Keratinocyte (primary cell): Measurements from ENCODE around the gene ADGRB2.

Source experiments
- CTCF ChIP-seq, 3 experiments: IDR thresholded peaks in 1 of 3; conservative IDR thresholded peaks in 1 of 3; optimal IDR thresholded peaks in 1 of 3; 2 replicates in 2 of 3; 3 replicates in 1 of 3; pipeline versions ENCODE3 to v1.5.1; 2011; ENCODE audit warnings: low read length in 3 of 3, mild to moderate bottlenecking in 3 of 3, moderate library complexity in 2 of 3, control low read depth in 1 of 3, inconsistent platforms in 1 of 3; ENCODE audit not compliant: insufficient read depth in 2 of 3; ENCODE audit errors: extremely low read depth in 1 of 3
- EZH2 ChIP-seq: IDR thresholded peaks from one replicate; pipeline ENCODE4 v1.6.1; 2012; ENCODE audit warnings: inconsistent platforms, mild to moderate bottlenecking, low read length, moderate library complexity

GRCh38 chr1:31679676-31680230, 84.4 kb downstream of the ADGRB2 start:
- TF ChIP-seq CTCF (optimal IDR thresholded peaks at IDR 0.05 in 1 of 3, IDR thresholded peaks at IDR 0.05 in 1 of 3, conservative IDR thresholded peaks at IDR 0.05 in 1 of 3; ENCODE audit: extremely low read depth in 1 of 3, insufficient read depth in 2 of 3, low read length in 3 of 3), result no peak
- no peak for TF ChIP-seq EZH2
